ENCODE measurements around the gene SLBP. TPM values are rescaled to one million over a fixed set of nuclear protein-coding genes. Genes with fewer than 3 reads are reported as not detected.

The SLBP gene
- total and polyA plus RNA-seq, 2 of the 8 experiments (the other 6 are each of a cell fraction or from before 2014, with no cell fraction given) = 44.1 to 49.0 TPM

GRCh38 chr4:1756079-1756478 lies 44.0 kb upstream of the SLBP start (continued):
- TF ChIP-seq ATF2 (IDR thresholded peaks at IDR 0.05; ENCODE audit: low read length) (no peak), KDM1A (IDR thresholded peaks at IDR 0.05; ENCODE audit: borderline replicate concordance, low read length) (no peak), SIN3A (conservative IDR thresholded peaks at IDR 0.05 in 1 of 2, IDR thresholded peaks at IDR 0.05 in 1 of 2; ENCODE audit: low read depth in 1 of 2, low read length in 2 of 2) (no peak), RNF2 (IDR thresholded peaks at IDR 0.05; ENCODE audit: borderline replicate concordance, low read depth, low read length, missing control alignments, poor library complexity, severe bottlenecking) (no peak)

Data from H1 (cell line).